A673 (cell line): Measurements from ENCODE around the gene DPY30. TPM values are rescaled to one million over a fixed set of nuclear protein-coding genes. Genes with fewer than 3 reads are reported as not detected.

Experiments
- BruUV-seq: library from RNA; stranded (reverse); fragments of 400-500 nt; replicated peaks from 2 replicates; lab custom pipeline; 2021; lab: Mats Ljungman, UMichigan
- CTCF ChIA-PET: fragments of 300-600 bp; sonication (Branson Sonifier 250); formaldehyde crosslinking; loops from one replicate; lab custom pipeline; 2022; ENCODE audit warnings: antibody characterized with exemption; lab: Charles Lee
- POLR2A ChIA-PET: fragments of 300-600 bp; sonication (Branson Sonifier 250); formaldehyde crosslinking; loops from one replicate; lab custom pipeline; 2022; ENCODE audit warnings: antibody characterized with exemption; ENCODE audit not compliant: low non-redundant PET; lab: Charles Lee
- DNase-seq: peaks from one replicate; pipeline ENCODE4 v3.0.0-alpha.2; 2015; ENCODE audit warnings: low spot score
- H3K27ac ChIP-seq: fragments of 200-600 bp; sonication (generic); 2 replicates; pipeline ENCODE4 v1.5.1; 2016; ENCODE audit warnings: mixed run types, low read depth, mild to moderate bottlenecking, mixed read lengths, antibody characterized with exemption, low read length; ENCODE audit not compliant: poor library complexity, severe bottlenecking
- H3K27me3 ChIP-seq: fragments of 200-600 bp; sonication (generic); replicated peaks from 2 replicates; pipeline ENCODE4 v1.6.1; 2017; ENCODE audit warnings: mixed run types, low read depth, mild to moderate bottlenecking, mixed read lengths, antibody characterized with exemption, low read length; ENCODE audit not compliant: insufficient read depth, poor library complexity
- H3K36me3 ChIP-seq: fragments of 200-600 bp; sonication (generic); 2 replicates; pipeline ENCODE4 v1.6.1; 2016; ENCODE audit warnings: mixed run types, mild to moderate bottlenecking, mixed read lengths, antibody characterized with exemption, low read length; ENCODE audit not compliant: insufficient read depth, poor library complexity, severe bottlenecking
- H3K4me1 ChIP-seq: fragments of 200-600 bp; sonication (generic); 2 replicates; pipeline ENCODE4 v1.6.1; 2017; ENCODE audit warnings: mixed run types, mild to moderate bottlenecking, mixed read lengths, antibody characterized with exemption, low read length; ENCODE audit not compliant: insufficient read depth, poor library complexity, severe bottlenecking
- H3K4me3 ChIP-seq: fragments of 200-600 bp; sonication (generic); 2 replicates; pipeline ENCODE4 v1.5.1; 2016; ENCODE audit warnings: low read depth, mixed run types, mild to moderate bottlenecking, mixed read lengths, low read length; ENCODE audit not compliant: poor library complexity, severe bottlenecking
- H3K9me3 ChIP-seq: fragments of 200-600 bp; sonication (generic); 2 replicates; pipeline ENCODE4 v1.6.1; 2016; ENCODE audit warnings: mixed run types, low read depth, mild to moderate bottlenecking, mixed read lengths, antibody characterized with exemption, low read length; ENCODE audit not compliant: poor library complexity, severe bottlenecking
- EZH2 ChIP-seq: fragments of 200-600 bp; sonication (generic); IDR thresholded peaks from 2 replicates; pipeline ENCODE4 v1.6.1; 2017; ENCODE audit warnings: borderline replicate concordance, low read depth, mild to moderate bottlenecking, mixed read lengths, antibody characterized with exemption, low read length; ENCODE audit not compliant: poor library complexity, severe bottlenecking
- intact Hi-C: fragments of 100-400 bp; cut with micrococcal nuclease; formaldehyde crosslinking; loops from one replicate; pipeline ENCODE4 v1.10.0; 2022; ENCODE audit not compliant: unreplicated experiment
- total RNA-seq: library from RNA; stranded (reverse); gene quantifications from 2 replicates; pipeline ENCODE4 v1.2.3, GENCODE V29; 2021
- TF ChIP-seq, protein P1 (sequence below): fragments of 300-800, 200-600 bp; sonication (generic); conservative IDR thresholded peaks from 2 replicates; pipeline ENCODE4 v1.5.1; 2017; ENCODE audit warnings: low read depth, mild to moderate bottlenecking, antibody characterized with exemption, low read length, moderate library complexity, mixed read lengths

Gene DPY30
- total RNA-seq, 1 experiment from 2014 or later = 90.8 TPM

DNA sequence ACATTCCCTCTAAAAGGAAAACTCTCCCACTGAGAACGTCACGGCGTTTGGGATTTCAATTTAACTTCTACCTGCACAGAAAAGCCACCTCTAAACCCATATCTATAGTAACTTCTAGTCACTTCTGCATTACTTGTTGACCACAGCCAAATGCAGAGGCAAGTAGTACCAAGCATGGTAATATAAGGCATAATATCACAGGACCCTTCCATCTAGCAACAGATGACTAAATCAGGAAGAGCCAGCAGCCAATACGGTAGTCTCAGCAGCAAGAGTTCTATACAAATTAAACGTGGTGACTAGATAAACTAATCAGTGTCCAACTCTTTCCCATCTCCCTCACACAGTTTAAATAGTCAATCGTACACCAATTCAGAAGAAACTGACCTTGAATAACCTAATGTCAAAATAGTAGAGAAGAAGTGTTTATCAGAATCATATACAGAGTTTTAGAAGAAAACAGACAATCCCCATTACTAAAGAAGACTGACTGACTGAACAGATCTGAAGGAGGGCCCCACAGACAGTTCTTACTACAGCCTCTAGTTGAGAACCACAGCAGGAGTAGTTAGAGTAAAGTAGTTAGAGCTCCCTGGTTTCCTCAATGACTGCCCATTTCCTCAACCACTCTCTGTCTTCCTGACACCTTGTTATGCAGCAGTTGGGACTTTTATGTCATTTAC, 58.8 kb downstream of the DPY30 start:
- Histone ChIP-seq H3K27me3 (no peaks in the 10 kb centered on the region), H3K27ac (no peak overlapping the region), H3K9me3 (no peaks in the 10 kb centered on the region), H3K4me3 (no peak overlapping the region), H3K4me1 (peaks cover 10% of the 10 kb centered on the region), H3K36me3 (no peaks in the 10 kb centered on the region)
- BruUV-seq = no TSS peak
- peak; percentile 23 for DNase-seq
- intact Hi-C loops = no loop called here
- ChIA-PET CTCF (no interaction called here), POLR2A (no interaction called here)
- TF ChIP-seq, protein P1, sequence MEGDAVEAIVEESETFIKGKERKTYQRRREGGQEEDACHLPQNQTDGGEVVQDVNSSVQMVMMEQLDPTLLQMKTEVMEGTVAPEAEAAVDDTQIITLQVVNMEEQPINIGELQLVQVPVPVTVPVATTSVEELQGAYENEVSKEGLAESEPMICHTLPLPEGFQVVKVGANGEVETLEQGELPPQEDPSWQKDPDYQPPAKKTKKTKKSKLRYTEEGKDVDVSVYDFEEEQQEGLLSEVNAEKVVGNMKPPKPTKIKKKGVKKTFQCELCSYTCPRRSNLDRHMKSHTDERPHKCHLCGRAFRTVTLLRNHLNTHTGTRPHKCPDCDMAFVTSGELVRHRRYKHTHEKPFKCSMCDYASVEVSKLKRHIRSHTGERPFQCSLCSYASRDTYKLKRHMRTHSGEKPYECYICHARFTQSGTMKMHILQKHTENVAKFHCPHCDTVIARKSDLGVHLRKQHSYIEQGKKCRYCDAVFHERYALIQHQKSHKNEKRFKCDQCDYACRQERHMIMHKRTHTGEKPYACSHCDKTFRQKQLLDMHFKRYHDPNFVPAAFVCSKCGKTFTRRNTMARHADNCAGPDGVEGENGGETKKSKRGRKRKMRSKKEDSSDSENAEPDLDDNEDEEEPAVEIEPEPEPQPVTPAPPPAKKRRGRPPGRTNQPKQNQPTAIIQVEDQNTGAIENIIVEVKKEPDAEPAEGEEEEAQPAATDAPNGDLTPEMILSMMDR = no peak
- TF ChIP-seq EZH2 = no peak

- CTCF ChIA-PET = no interaction called here
- no peak for DNase-seq
- POLR2A ChIA-PET = no interaction called here
- H3K4me1 ChIP-seq = peaks cover 10% of the 10 kb centered on the region
- no peaks in the 10 kb centered on the region for H3K36me3 ChIP-seq
- no peak overlapping the region for H3K27ac ChIP-seq
- H3K4me3 ChIP-seq = no peak overlapping the region
- no peaks in the 10 kb centered on the region for H3K9me3 ChIP-seq
- intact Hi-C loops = no loop called here
- no peaks in the 10 kb centered on the region for H3K27me3 ChIP-seq
- TF ChIP-seq EZH2 = no peak
- TF ChIP-seq, protein P1 = no peak
- no TSS peak for BruUV-seq
These were observed 59.6 kb downstream of the DPY30 start for GRCh38 chr2:31979956-31980355.

DNA sequence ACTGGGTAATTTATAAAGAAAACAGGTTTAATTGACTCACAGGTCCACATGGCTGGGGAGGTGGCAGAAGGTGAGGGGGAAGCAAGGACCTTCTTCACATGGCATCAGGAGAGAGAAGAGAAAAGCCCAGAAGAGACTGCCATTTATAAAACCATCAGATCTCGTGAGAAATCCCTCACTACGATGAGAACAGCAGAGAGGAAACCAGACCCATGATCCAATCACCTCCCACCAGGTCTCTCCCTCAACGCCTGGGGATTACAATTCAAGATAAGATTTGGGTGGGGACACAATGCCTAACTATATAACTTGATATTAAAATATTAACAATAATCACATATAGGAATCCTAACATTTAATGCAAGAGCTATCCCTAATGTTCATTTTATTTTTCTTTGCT, 60.6 kb downstream of the DPY30 start:
- TF ChIP-seq EZH2 = no peak
- TF ChIP-seq, protein P1 = no peak
- Histone ChIP-seq H3K36me3 (no peaks in the 10 kb centered on the region), H3K4me1 (peaks cover 13% of the 10 kb centered on the region), H3K27me3 (no peaks in the 10 kb centered on the region), H3K9me3 (no peaks in the 10 kb centered on the region), H3K4me3 (no peak overlapping the region), H3K27ac (no peak overlapping the region)
- intact Hi-C loops = no loop called here
- ChIA-PET POLR2A (no interaction called here), CTCF (no interaction called here)
- DNase-seq = no peak
- no TSS peak for BruUV-seq
